ENCODE data around the gene ANO7.

DNA sequence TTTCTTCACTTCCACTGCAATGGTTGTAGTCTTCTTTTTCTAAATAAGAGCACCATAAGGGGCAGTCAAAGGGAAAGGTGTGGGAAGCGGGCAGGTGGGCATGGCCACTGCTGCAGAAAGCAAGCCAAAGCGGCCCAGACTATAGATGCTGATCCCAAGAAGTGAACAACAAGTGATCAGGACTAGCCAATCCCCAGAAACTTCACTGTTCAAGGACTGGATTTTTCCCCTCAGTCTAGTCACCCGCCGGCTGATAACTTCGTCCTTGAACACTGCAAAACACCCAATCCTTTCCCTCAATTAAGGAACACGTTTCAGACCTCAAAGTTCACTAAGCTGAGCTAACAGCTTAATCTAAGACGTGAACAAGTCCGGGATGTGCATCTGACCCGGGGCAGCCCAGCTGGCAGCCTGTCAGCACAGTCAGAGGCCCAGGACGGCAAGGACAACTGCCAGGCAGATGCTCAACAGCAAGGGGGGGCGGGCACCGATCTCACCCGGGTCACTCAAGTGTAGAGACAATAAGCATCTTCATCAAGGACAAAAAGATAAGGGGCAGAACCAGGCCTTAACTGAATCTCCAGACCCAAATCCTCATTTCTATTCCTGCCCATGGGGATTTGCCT lies 67.2 kb downstream of the ANO7 start:
- no peak for TF ChIP-seq POLR2A (IDR thresholded peaks at IDR 0.05)
- no peak for TF ChIP-seq CTCF (IDR thresholded peaks at IDR 0.05)
- TF ChIP-seq EP300 (IDR thresholded peaks at IDR 0.05), result no peak

All from sigmoid colon (tissue), 4 donors.